BLaER1 (cell line): ENCODE results near the gene CDC45.

ENCODE experiments used
- H3K27ac ChIP-seq: shearing (Covaris generic); formaldehyde crosslinking; 2 replicates; pipeline ENCODE4 v1.8.1; 2022
- H3K27me3 ChIP-seq: shearing (Covaris generic); formaldehyde crosslinking; 2 replicates; pipeline ENCODE4 v1.8.1; 2022
- H3K36me3 ChIP-seq: shearing (Covaris generic); formaldehyde crosslinking; 2 replicates; pipeline ENCODE4 v1.8.1; 2022
- H3K4me1 ChIP-seq: shearing (Covaris generic); formaldehyde crosslinking; 2 replicates; pipeline ENCODE4 v1.8.1; 2022
- H3K4me2 ChIP-seq: shearing (Covaris generic); formaldehyde crosslinking; 2 replicates; pipeline ENCODE4 v1.8.1; 2022
- H3K4me3 ChIP-seq: shearing (Covaris generic); formaldehyde crosslinking; 2 replicates; pipeline ENCODE4 v1.8.1; 2022
- H3K9ac ChIP-seq: shearing (Covaris generic); formaldehyde crosslinking; 2 replicates; pipeline ENCODE4 v1.8.1; 2022
- H3K9me3 ChIP-seq: shearing (Covaris generic); formaldehyde crosslinking; 2 replicates; pipeline ENCODE4 v1.8.1; 2022
- H4K20me1 ChIP-seq: shearing (Covaris generic); formaldehyde crosslinking; 2 replicates; pipeline ENCODE4 v1.8.1; 2022
- Cebpa-rat ChIP-seq: shearing (Covaris generic); IDR thresholded peaks from 2 replicates; pipeline ENCODE4 v1.8.1; 2022

CDC45 gene

GRCh38 chr22:19501897-19502447, 22.3 kb downstream of the CDC45 start:
- Histone ChIP-seq H3K27ac (no peak overlapping the region), H4K20me1 (no peaks in the 10 kb centered on the region; the same call in 1 of the 2 replicates), H3K27me3 (no peaks in the 10 kb centered on the region), H3K4me1 (peaks cover 19% of the 10 kb centered on the region), H3K9me3 (no peaks in the 10 kb centered on the region), H3K4me2 (no peak overlapping the region), H3K4me3 (no peak overlapping the region), H3K36me3 (peaks cover 89% of the 10 kb centered on the region), H3K9ac (no peak overlapping the region)
- no peak for TF ChIP-seq Cebpa-rat

- Histone ChIP-seq H3K9ac (no peak overlapping the region), H4K20me1 (no peaks in the 10 kb centered on the region; the same call in 1 of the 2 replicates), H3K4me1 (peaks cover 19% of the 10 kb centered on the region), H3K4me3 (no peak overlapping the region), H3K36me3 (peaks cover 89% of the 10 kb centered on the region), H3K27me3 (no peaks in the 10 kb centered on the region), H3K4me2 (no peak overlapping the region), H3K9me3 (no peaks in the 10 kb centered on the region), H3K27ac (no peak overlapping the region)
- no peak for TF ChIP-seq Cebpa-rat
Measured at GRCh38 chr22:19503367-19503766, 23.6 kb downstream of the CDC45 start.

GRCh38 chr22:19503869-19504268, 24.1 kb downstream of the CDC45 start:
- peaks cover 88% of the 10 kb centered on the region for H3K36me3 ChIP-seq

GRCh38 chr22:19504900-19505734, 25.4 kb downstream of the CDC45 start:
- Histone ChIP-seq H3K36me3 (peaks cover 87% of the 10 kb centered on the region), H3K27me3 (no peaks in the 10 kb centered on the region), H3K9me3 (no peaks in the 10 kb centered on the region), H3K9ac (peak overlapping the region; percentile 29; the same call in 1 of the 2 replicates), H3K4me3 (no peak overlapping the region), H3K4me1 (peaks cover 19% of the 10 kb centered on the region), H3K4me2 (peak overlapping the region; percentile 76), H4K20me1 (no peaks in the 10 kb centered on the region; the same call in 1 of the 2 replicates), H3K27ac (peak overlapping the region; percentile 44)
- no peak for TF ChIP-seq Cebpa-rat

More at GRCh38 chr22:19503869-19504268, 24.1 kb downstream of the CDC45 start:
- Histone ChIP-seq H4K20me1 (no peaks in the 10 kb centered on the region; the same call in 1 of the 2 replicates), H3K27me3 (no peaks in the 10 kb centered on the region), H3K4me3 (no peak overlapping the region), H3K4me2 (no peak overlapping the region), H3K9me3 (no peaks in the 10 kb centered on the region), H3K9ac (no peak overlapping the region), H3K4me1 (peaks cover 19% of the 10 kb centered on the region), H3K27ac (no peak overlapping the region)
- TF ChIP-seq Cebpa-rat = no peak

GRCh38 chr22:19505735-19506126, 26.0 kb downstream of the CDC45 start:
- Histone ChIP-seq H3K9ac (peak overlapping the region; percentile 29; the same call in 1 of the 2 replicates), H3K4me2 (peak overlapping the region; percentile 76), H4K20me1 (no peaks in the 10 kb centered on the region; the same call in 1 of the 2 replicates), H3K9me3 (no peaks in the 10 kb centered on the region), H3K27ac (peak overlapping the region; percentile 44), H3K4me3 (no peak overlapping the region), H3K36me3 (peaks cover 87% of the 10 kb centered on the region), H3K27me3 (no peaks in the 10 kb centered on the region), H3K4me1 (peaks cover 19% of the 10 kb centered on the region)
- TF ChIP-seq Cebpa-rat = no peak

- Histone ChIP-seq H3K27ac (peak overlapping the region; percentile 44; the same call in 1 of the 2 replicates), H3K9me3 (no peaks in the 10 kb centered on the region), H4K20me1 (no peaks in the 10 kb centered on the region; the same call in 1 of the 2 replicates), H3K27me3 (no peaks in the 10 kb centered on the region), H3K4me2 (peak overlapping the region; percentile 76), H3K36me3 (peaks cover 87% of the 10 kb centered on the region), H3K4me1 (peaks cover 19% of the 10 kb centered on the region), H3K4me3 (no peak overlapping the region), H3K9ac (no peak overlapping the region)
- TF ChIP-seq Cebpa-rat = no peak
Measured at GRCh38 chr22:19506212-19506611, 26.5 kb downstream of the CDC45 start.

- no peaks in the 10 kb centered on the region for H3K9me3 ChIP-seq
- no peak overlapping the region for H3K27ac ChIP-seq
- peaks cover 94% of the 10 kb centered on the region for H3K36me3 ChIP-seq
- H3K9ac ChIP-seq = no peak overlapping the region
- H3K4me3 ChIP-seq = no peak overlapping the region
- H3K27me3 ChIP-seq = no peaks in the 10 kb centered on the region
- H4K20me1 ChIP-seq = no peaks in the 10 kb centered on the region; the same call in 1 of the 2 replicates
- H3K4me1 ChIP-seq = peaks cover 19% of the 10 kb centered on the region
- no peak for TF ChIP-seq Cebpa-rat
- H3K4me2 ChIP-seq = no peak overlapping the region
Measured at GRCh38 chr22:19507534-19507861, 27.8 kb downstream of the CDC45 start.

GRCh38 chr22:19508024-19508776, 28.5 kb downstream of the CDC45 start:
- no peak for TF ChIP-seq Cebpa-rat
- Histone ChIP-seq H3K9me3 (no peaks in the 10 kb centered on the region), H3K4me3 (no peak overlapping the region), H3K9ac (no peak overlapping the region), H3K27ac (no peak overlapping the region), H3K27me3 (no peaks in the 10 kb centered on the region), H3K4me2 (no peak overlapping the region), H4K20me1 (no peaks in the 10 kb centered on the region; the same call in 1 of the 2 replicates), H3K36me3 (peaks cover 96% of the 10 kb centered on the region), H3K4me1 (peaks cover 19% of the 10 kb centered on the region)

- Histone ChIP-seq H4K20me1 (no peaks in the 10 kb centered on the region; the same call in 1 of the 2 replicates), H3K27me3 (no peaks in the 10 kb centered on the region), H3K9ac (no peak overlapping the region), H3K9me3 (no peaks in the 10 kb centered on the region), H3K4me3 (no peak overlapping the region), H3K27ac (no peak overlapping the region), H3K4me2 (no peak overlapping the region), H3K4me1 (peaks cover 19% of the 10 kb centered on the region), H3K36me3 (peaks cover 96% of the 10 kb centered on the region)
- TF ChIP-seq Cebpa-rat = no peak
Measured at GRCh38 chr22:19509191-19509590, 29.5 kb downstream of the CDC45 start.

- Histone ChIP-seq H3K36me3 (peaks cover 98% of the 10 kb centered on the region), H3K27ac (no peak overlapping the region), H4K20me1 (no peaks in the 10 kb centered on the region; the same call in 1 of the 2 replicates), H3K4me2 (no peak overlapping the region), H3K27me3 (no peaks in the 10 kb centered on the region), H3K4me1 (peaks cover 15% of the 10 kb centered on the region), H3K9me3 (no peaks in the 10 kb centered on the region), H3K4me3 (no peak overlapping the region), H3K9ac (no peak overlapping the region)
- no peak for TF ChIP-seq Cebpa-rat
Measured at GRCh38 chr22:19509923-19510322, 30.2 kb downstream of the CDC45 start.
